Measurements from ENCODE around the gene UTP11. TPM values are rescaled to one million over a fixed set of nuclear protein-coding genes. Genes with fewer than 3 reads are reported as not detected.

The UTP11 gene
- total and polyA plus RNA-seq, 9 donors = 17.4 to 38.5 (median 29.7) TPM

- no peak for TF ChIP-seq EP300 (IDR thresholded peaks at IDR 0.05)
- TF ChIP-seq CTCF (IDR thresholded peaks at IDR 0.05) = no peak
- TF ChIP-seq POLR2A (IDR thresholded peaks at IDR 0.05) = no peak
- no peak overlapping the region for H3K27ac ChIP-seq
- no peaks in the 10 kb centered on the region for H3K27me3 ChIP-seq
- 73 to 90% (median 86%) methylated on average over 3 of the region's 3 CpGs for WGBS, 3 donors
- H3K4me1 ChIP-seq (ENCODE audit: insufficient read depth) = no peaks in the 10 kb centered on the region
- H3K9me3 ChIP-seq = no peaks in the 10 kb centered on the region
- intact Hi-C loops (cut with DNase I) = no loop called here
- no peak overlapping the region for H3K4me3 ChIP-seq
- no peak for DNase-seq
- H3K36me3 ChIP-seq = no peaks in the 10 kb centered on the region
Observed at GRCh38 chr1:38068980-38069340, 56.4 kb downstream of the UTP11 start.

GRCh38 chr1:38071312-38072256, 59.0 kb downstream of the UTP11 start:
- Histone ChIP-seq H3K4me1 (ENCODE audit: insufficient read depth) (no peaks in the 10 kb centered on the region), H3K9me3 (no peaks in the 10 kb centered on the region), H3K4me3 (no peak overlapping the region), H3K27me3 (no peaks in the 10 kb centered on the region), H3K27ac (no peak overlapping the region), H3K36me3 (no peaks in the 10 kb centered on the region)
- intact Hi-C loops (cut with DNase I) = no loop called here
- TF ChIP-seq CTCF (IDR thresholded peaks at IDR 0.05) = no peak
- no peak for TF ChIP-seq POLR2A (IDR thresholded peaks at IDR 0.05)
- TF ChIP-seq EP300 (IDR thresholded peaks at IDR 0.05) = no peak
- WGBS, 3 donors = 50 to 56% (median 55%) methylated on average over 10 of the region's 10 CpGs
- no peak for DNase-seq

GRCh38 chr1:38072858-38073257, 60.3 kb downstream of the UTP11 start:
- no peak for DNase-seq
- intact Hi-C loops (cut with DNase I) = no loop called here
- Histone ChIP-seq H3K27ac (no peak overlapping the region), H3K36me3 (no peaks in the 10 kb centered on the region), H3K9me3 (no peaks in the 10 kb centered on the region), H3K4me3 (no peak overlapping the region), H3K27me3 (no peaks in the 10 kb centered on the region), H3K4me1 (ENCODE audit: insufficient read depth) (no peaks in the 10 kb centered on the region)
- WGBS, 3 donors = 77 to 88% (median 85%) methylated on average over 2 of the region's 2 CpGs
- TF ChIP-seq POLR2A (IDR thresholded peaks at IDR 0.05) (no peak), EP300 (IDR thresholded peaks at IDR 0.05) (no peak), CTCF (IDR thresholded peaks at IDR 0.05) (no peak)

- H3K36me3 ChIP-seq = no peaks in the 10 kb centered on the region
- DNase-seq = no peak
- intact Hi-C loops (cut with DNase I) = no loop called here
- no peak overlapping the region for H3K4me3 ChIP-seq
- WGBS, 3 donors = 45 to 60% (median 59%) methylated on average over 9 of the region's 9 CpGs
- H3K27ac ChIP-seq = no peak overlapping the region
- H3K9me3 ChIP-seq = no peaks in the 10 kb centered on the region
- H3K4me1 ChIP-seq (ENCODE audit: insufficient read depth) = no peaks in the 10 kb centered on the region
- TF ChIP-seq CTCF (IDR thresholded peaks at IDR 0.05) (no peak), EP300 (IDR thresholded peaks at IDR 0.05) (no peak), POLR2A (IDR thresholded peaks at IDR 0.05) (no peak)
- H3K27me3 ChIP-seq = no peaks in the 10 kb centered on the region
Observed at GRCh38 chr1:38073534-38074301, 61.2 kb downstream of the UTP11 start.
